ENCODE measurements around the gene POLD3. TPM values are rescaled to one million over a fixed set of nuclear protein-coding genes. Genes with fewer than 3 reads are reported as not detected.

Gene POLD3
- total RNA-seq, 1 donor from 2014 or later: 44.5 TPM

DNA sequence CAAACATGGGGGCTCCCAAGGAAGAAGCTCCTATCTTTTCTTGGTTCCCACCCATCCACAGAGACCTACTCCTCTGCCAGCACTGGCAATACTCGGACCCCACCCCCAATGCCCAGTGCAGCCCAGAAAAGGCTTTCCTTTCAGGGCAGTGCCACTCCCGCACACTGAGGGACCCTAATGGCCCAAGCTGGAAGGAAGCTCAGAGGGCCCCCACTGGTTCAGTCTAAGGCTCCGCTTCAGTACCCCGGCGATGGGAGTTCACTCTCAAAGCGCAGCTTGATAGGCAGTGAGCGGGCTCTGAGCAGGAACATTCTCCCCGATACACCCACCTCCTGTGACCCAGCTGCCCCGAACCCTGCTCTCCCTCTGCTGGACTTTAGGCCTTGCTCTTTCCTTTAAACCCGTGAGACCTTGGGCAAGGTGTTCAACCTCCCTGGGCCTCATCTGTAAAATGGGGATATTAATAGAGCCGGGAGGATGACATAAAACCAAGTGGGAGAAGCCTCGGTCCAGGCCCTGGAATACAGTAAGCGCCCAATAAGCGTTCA, 90.4 kb downstream of the POLD3 start:
- no peaks in the 10 kb centered on the region for H3K4me1 Mint-ChIP-seq (ENCODE audit: low read depth)
- intact Hi-C loops (cut with micrococcal nuclease): no loop called here
- no peaks in the 10 kb centered on the region for H3K36me3 Mint-ChIP-seq (ENCODE audit: low read depth)
- no peak for DNase-seq (ENCODE audit: low spot score)
- H3K27me3 Mint-ChIP-seq (ENCODE audit: low read depth): peaks cover 20% of the 10 kb centered on the region
- H3K27ac Mint-ChIP-seq: no peak overlapping the region
- H3K4me3 Mint-ChIP-seq (ENCODE audit: low read depth): no peak overlapping the region
- H3K9me3 Mint-ChIP-seq: no peaks in the 10 kb centered on the region

DNA sequence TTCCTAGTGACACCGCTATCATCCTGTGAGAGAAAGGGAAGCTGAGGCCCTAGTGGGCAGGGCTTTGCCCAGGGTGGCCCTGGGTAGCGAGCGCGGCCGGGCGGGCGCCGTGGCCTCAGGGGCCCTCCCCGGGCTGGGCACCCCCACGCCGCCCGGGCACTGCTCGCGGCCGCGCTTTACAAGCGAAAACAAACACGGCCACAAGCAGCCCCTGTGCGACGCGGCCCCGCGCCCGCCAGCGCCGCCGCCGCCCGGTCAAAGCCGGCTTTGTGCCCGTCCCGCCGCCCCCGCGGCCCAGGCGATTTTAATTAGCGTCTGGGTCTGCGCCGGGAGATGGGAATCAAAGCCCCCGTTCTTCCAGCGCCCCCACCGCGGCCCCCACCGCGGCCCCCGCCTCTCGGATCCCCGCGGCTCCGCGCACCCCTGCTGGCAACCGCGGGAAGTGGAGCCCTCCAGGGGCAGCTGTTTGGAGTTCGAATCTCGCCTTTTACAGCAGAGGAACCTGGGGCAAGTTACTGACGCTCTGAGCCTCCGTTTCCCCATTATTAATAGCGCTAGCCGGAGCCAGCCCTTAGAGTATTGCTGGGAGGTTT, 91.0 kb downstream of the POLD3 start:
- Mint-ChIP-seq H3K27ac (no peak overlapping the region), H3K4me3 (ENCODE audit: low read depth) (no peak overlapping the region), H3K4me1 (ENCODE audit: low read depth) (no peaks in the 10 kb centered on the region), H3K36me3 (ENCODE audit: low read depth) (no peaks in the 10 kb centered on the region), H3K9me3 (no peaks in the 10 kb centered on the region), H3K27me3 (ENCODE audit: low read depth) (peaks cover 20% of the 10 kb centered on the region)
- intact Hi-C loops (cut with micrococcal nuclease): no loop called here
- DNase-seq (ENCODE audit: low spot score): no peak

DNA sequence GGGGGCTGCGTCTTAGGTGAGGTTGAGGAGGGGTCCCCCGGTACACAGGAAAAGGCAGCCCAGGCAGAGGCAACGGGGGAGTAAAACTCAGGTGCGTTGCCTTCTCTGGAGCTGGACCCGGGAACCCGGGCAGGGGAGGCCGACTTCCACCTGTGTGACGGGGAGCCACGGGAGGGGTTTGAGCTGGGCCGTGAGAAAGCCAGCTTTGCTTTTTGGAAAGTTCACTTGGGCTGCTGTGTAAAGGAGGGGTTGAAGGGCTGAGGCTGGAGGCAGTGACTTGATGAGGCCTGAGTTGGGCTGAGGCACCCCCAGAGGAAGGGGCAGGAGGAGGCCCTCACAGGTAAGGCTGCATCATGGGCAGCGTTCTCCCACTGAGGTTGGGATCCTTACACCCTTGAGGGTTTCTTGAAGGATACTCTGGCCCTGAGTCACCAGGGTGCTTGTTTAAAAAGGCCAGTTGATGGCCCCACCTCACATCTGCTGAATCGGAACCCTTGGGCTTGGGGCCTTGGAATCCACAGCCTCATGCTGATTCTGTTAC, 91.6 kb downstream of the POLD3 start:
- intact Hi-C loops (cut with micrococcal nuclease): no loop called here
- H3K9me3 Mint-ChIP-seq: no peaks in the 10 kb centered on the region
- H3K36me3 Mint-ChIP-seq (ENCODE audit: low read depth): no peaks in the 10 kb centered on the region
- no peaks in the 10 kb centered on the region for H3K4me1 Mint-ChIP-seq (ENCODE audit: low read depth)
- H3K27me3 Mint-ChIP-seq (ENCODE audit: low read depth): peaks cover 20% of the 10 kb centered on the region
- DNase-seq (ENCODE audit: low spot score): no peak
- H3K4me3 Mint-ChIP-seq (ENCODE audit: low read depth): no peak overlapping the region
- no peak overlapping the region for H3K27ac Mint-ChIP-seq

DNA sequence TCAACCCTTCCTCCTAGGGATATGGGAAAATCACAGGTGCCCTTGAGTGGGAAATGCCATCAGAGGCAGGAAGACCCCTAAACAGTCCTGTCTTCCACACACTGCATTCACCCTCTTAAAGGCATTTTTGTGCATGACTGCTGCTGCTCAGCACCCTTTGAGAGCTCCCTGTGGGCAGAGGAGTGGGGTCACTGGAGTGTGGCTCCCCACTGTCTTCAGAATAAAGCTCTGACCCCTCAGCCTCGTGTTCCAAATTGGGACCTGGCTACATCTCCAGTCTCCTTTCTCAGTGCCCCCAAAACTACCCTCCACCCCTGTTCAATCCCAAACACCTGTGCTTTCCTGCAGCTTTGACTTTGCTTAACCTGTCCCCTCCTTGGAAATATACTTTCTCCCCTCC, 92.3 kb downstream of the POLD3 start:
- no peaks in the 10 kb centered on the region for H3K9me3 Mint-ChIP-seq
- H3K4me3 Mint-ChIP-seq (ENCODE audit: low read depth): no peak overlapping the region
- H3K4me1 Mint-ChIP-seq (ENCODE audit: low read depth): no peaks in the 10 kb centered on the region
- DNase-seq (ENCODE audit: low spot score): no peak
- no peak overlapping the region for H3K27ac Mint-ChIP-seq
- peaks cover 20% of the 10 kb centered on the region for H3K27me3 Mint-ChIP-seq (ENCODE audit: low read depth)
- intact Hi-C loops (cut with micrococcal nuclease): no loop called here
- H3K36me3 Mint-ChIP-seq (ENCODE audit: low read depth): no peaks in the 10 kb centered on the region

DNA sequence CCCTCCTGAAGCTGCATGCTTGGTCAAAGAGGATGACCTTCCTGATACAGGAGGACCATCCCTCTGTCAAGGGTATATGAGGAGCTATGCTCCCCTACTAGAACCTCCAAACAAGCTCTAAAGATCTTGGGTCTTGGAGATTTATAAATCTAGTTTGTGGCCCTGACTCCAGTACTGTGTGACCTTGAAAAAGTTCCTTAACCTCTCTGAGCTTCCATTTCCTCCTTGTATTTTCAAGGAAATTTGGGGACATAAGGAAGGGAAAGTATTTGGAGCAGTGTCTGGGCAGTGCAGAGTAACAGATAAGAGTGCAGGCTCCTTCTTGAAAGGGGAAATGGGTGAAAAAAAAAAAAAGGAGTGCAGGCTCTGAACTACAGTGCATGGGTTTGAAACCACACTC, 93.0 kb downstream of the POLD3 start:
- H3K9me3 Mint-ChIP-seq: no peaks in the 10 kb centered on the region
- H3K27me3 Mint-ChIP-seq (ENCODE audit: low read depth): peaks cover 20% of the 10 kb centered on the region
- no peaks in the 10 kb centered on the region for H3K4me1 Mint-ChIP-seq (ENCODE audit: low read depth)
- H3K27ac Mint-ChIP-seq: no peak overlapping the region
- DNase-seq (ENCODE audit: low spot score): no peak
- intact Hi-C loops (cut with micrococcal nuclease): no loop called here
- no peaks in the 10 kb centered on the region for H3K36me3 Mint-ChIP-seq (ENCODE audit: low read depth)
- no peak overlapping the region for H3K4me3 Mint-ChIP-seq (ENCODE audit: low read depth)

DNA sequence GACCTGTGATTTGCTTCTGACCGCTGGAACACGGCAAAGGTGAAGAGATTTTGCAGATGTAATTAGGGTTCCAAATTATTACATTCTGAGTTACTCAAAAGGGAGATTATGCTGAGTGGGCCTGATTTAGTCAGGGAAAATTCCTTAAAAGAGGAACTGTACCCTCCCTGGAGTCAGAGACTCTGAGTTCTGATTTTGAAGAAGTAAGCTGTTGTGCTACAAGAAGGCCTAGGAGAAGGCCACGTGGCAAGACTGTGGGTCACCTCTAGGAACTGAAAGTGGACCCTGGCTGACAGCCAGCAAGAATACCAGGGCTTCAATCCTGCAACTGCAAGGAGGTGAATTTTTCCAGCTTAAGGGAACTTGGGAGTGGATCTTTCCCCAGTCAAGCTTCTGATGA, 93.5 kb downstream of the POLD3 start:
- no peak for DNase-seq (ENCODE audit: low spot score)
- intact Hi-C loops (cut with micrococcal nuclease): no loop called here
- Mint-ChIP-seq H3K9me3 (no peaks in the 10 kb centered on the region), H3K36me3 (ENCODE audit: low read depth) (no peaks in the 10 kb centered on the region), H3K27me3 (ENCODE audit: low read depth) (peaks cover 20% of the 10 kb centered on the region), H3K4me1 (ENCODE audit: low read depth) (no peaks in the 10 kb centered on the region), H3K27ac (no peak overlapping the region), H3K4me3 (ENCODE audit: low read depth) (no peak overlapping the region)

DNA sequence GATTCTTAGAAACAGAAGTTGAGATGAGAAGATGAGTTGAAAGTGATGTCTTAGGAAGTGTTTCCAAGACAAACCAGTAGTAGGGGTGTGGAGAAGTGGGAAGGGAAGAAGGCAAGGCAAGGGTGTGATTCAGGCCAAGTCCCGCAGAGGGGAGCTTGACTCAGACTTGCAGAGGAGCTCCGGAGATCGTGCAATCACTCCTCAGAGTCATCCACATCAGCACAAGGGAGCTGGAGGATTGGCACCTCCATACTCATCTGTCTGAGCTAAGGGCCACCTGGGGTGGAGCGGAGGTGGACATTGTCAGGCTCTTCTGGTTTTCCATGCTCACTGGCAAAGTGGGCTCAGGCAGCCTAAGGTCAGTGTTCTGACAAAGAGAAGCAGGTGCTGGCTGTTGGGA, 94.4 kb downstream of the POLD3 start:
- Mint-ChIP-seq H3K27me3 (ENCODE audit: low read depth) (peaks cover 20% of the 10 kb centered on the region), H3K36me3 (ENCODE audit: low read depth) (no peaks in the 10 kb centered on the region), H3K9me3 (no peaks in the 10 kb centered on the region), H3K27ac (no peak overlapping the region), H3K4me3 (ENCODE audit: low read depth) (no peak overlapping the region), H3K4me1 (ENCODE audit: low read depth) (no peaks in the 10 kb centered on the region)
- no peak for DNase-seq (ENCODE audit: low spot score)
- intact Hi-C loops (cut with micrococcal nuclease): no loop called here

DNA sequence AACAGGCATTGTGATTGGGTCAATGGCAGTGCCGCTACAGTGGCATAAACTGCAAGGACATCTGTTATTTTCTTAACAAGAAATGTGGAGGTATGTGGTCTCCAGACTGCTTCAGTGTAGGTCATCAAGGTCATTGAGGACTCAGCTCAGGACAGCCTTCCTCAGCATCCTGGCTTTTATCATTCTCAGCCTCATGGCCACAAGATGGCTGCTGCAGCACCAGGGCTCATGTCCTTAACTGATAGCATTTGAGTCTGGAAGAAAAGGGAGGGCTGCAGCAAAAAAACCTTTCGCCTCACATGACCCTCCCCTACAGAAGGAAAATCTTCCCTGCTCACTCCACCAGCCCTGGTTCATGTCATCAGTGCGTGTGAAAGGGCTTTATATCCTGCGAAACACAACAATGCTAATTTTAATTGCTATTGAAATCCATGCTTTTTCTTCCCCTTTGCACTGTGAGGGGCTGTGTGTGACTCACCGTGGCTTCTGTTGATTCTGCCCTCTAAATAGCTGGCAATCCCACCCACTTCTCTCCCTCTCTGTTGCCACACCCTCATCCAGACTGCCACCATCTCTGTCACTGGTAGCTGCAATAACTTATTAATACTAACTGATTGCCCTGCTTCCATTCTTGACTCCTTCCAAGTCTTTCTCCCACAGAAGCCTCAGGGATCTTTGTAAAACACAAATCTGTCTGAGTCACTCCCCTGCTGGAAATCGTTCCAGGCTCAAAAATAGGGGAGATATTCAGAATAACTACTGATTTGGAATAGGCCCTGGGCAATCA, 95.0 kb downstream of the POLD3 start:
- intact Hi-C loops (cut with micrococcal nuclease): no loop called here
- Mint-ChIP-seq H3K36me3 (ENCODE audit: low read depth) (no peaks in the 10 kb centered on the region), H3K27me3 (ENCODE audit: low read depth) (peaks cover 18% of the 10 kb centered on the region), H3K4me3 (ENCODE audit: low read depth) (no peak overlapping the region), H3K9me3 (no peaks in the 10 kb centered on the region), H3K27ac (no peak overlapping the region), H3K4me1 (ENCODE audit: low read depth) (no peaks in the 10 kb centered on the region)
- DNase-seq (ENCODE audit: low spot score): no peak

DNA sequence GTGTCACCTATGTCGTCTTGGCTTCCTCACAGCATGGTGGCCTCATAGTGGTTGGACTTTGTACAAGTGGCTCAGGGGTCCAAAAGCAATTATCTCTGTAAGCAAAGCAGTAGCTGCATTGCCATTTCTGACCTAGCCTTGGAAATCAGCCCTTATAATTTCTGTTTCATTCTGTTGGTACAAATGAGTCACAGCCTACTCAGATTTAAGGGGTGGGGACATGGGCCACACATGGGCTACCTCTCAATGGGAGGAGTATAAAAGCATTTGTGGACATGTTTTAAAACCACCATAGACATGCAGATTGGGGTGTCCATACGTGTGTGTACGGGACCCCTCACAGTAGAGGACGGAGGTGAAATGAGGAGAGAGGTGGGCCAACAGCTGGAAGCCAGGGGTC, 97.3 kb downstream of the POLD3 start:
- no peaks in the 10 kb centered on the region for H3K4me1 Mint-ChIP-seq (ENCODE audit: low read depth)
- H3K36me3 Mint-ChIP-seq (ENCODE audit: low read depth): no peaks in the 10 kb centered on the region
- no peak overlapping the region for H3K27ac Mint-ChIP-seq
- peaks cover 17% of the 10 kb centered on the region for H3K27me3 Mint-ChIP-seq (ENCODE audit: low read depth)
- H3K9me3 Mint-ChIP-seq: no peaks in the 10 kb centered on the region
- intact Hi-C loops (cut with micrococcal nuclease): no loop called here
- no peak overlapping the region for H3K4me3 Mint-ChIP-seq (ENCODE audit: low read depth)
- no peak for DNase-seq (ENCODE audit: low spot score)

DNA sequence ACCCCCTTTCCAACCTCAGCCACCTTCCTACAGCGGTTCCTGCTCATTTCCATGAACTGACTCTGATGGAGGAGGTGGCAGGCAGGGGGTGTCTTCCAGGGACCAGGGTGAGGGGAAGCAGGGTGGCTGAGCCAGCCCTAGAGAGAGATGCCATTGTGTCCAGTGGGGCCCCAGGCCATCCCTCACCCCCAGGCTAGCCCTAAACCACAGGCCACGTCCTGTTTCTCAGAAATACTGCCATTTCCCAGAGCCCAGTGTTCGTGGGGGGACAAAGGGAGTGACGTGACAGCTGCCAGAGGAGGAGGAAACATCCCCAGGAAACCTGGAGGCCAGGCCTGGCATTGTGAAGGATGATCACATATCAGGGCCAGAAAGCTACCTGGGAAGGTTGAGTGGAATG, 99.4 kb downstream of the POLD3 start:
- no peaks in the 10 kb centered on the region for H3K4me1 Mint-ChIP-seq (ENCODE audit: low read depth)
- H3K36me3 Mint-ChIP-seq (ENCODE audit: low read depth): no peaks in the 10 kb centered on the region
- intact Hi-C loops (cut with micrococcal nuclease): no loop called here
- no peak overlapping the region for H3K27ac Mint-ChIP-seq
- no peaks in the 10 kb centered on the region for H3K9me3 Mint-ChIP-seq
- H3K27me3 Mint-ChIP-seq (ENCODE audit: low read depth): peaks cover 10% of the 10 kb centered on the region
- DNase-seq (ENCODE audit: low spot score): no peak
- H3K4me3 Mint-ChIP-seq (ENCODE audit: low read depth): no peak overlapping the region

Other genes with a start within 250 kb of the POLD3 start
- 17.1 and 18.2 TPM in 2 replicates for gene PGM2L1, start 194.1 kb upstream of the POLD3 start, total RNA-seq
- gene KCNE3, start 125.0 kb upstream of the POLD3 start, total RNA-seq: not detected in 2 replicates
- 5.3 and 5.7 TPM in 2 replicates for gene LIPT2, start 98.9 kb upstream of the POLD3 start, total RNA-seq
- not detected in 2 replicates for gene CHRDL2, start 138.8 kb downstream of the POLD3 start, total RNA-seq
- gene RNF169, start 156.3 kb downstream of the POLD3 start, total RNA-seq: 14.3 and 14.4 TPM in 2 replicates

Data from activated T-helper 2 cell treated with anti-CD3 and anti-CD28 coated beads, Interferon-gamma antibody, Interleukin-2, Interleukin-4, amounts not matched to agents 10 μg/mL and 5 μg/mL and 100 μg/mL, durations not matched to agents 14 hours and 24 hours and 36 hours (primary cell).